ENCODE measurements around the gene ZBP1.

Gene ZBP1

DNA sequence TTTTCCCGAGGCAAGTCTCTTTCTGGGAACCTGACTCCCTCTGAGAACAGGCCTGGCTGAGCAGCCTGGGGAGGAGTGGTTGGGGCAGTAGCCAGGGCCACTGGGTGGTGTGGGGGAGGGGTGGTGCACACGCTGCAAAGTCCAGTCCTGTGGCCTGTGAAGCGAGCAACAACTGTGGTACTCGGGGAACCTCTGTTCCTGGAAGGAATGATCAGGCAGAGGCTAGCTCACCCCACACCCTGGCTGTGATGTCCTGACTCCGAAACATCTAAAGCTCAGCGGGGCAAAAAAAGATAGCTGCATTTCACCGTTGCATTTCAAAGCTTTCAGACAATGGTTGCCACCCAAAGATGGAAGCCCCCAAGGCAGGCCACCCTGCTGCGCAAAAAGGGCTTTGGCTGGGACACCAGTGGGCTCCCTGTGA lies 33.8 kb downstream of the ZBP1 start:
- DNase-seq (ENCODE audit: low spot score), result no peak

DNA sequence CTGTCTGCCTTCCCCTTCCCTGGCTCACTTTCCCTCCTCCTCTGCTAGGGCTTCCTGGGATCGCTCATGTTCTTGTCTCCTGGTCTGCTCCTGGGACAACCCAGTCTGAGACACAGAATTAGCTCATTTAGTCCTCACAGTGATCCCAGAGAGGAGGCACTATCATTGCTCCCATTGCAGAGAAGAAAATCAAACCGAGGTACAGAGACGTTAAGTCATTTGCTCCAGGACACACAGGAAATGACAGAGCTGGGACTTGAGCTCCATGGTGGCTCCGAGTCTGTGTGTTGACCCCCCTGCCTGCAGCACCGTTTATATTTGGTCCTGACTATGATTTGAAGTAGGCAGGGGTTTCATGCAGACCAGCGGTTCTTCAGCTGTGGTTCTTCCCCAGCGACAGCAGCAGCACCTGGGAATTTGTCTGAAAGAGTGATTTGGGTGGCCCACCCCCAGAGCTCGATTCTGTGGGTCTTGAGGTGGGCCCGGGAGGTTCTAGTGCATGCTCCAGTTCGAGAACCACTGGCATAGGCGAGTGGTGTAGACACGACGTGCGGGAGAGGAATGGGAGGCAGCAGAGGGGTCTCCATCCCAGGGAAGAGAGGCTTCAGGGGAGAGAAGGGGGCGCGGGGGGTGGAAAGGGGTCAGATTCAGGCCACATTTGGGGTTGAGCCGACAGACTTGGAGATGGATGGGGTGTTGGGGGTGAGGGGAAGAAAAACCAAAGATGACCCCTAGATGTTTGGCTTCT lies 34.6 kb downstream of the ZBP1 start:
- DNase-seq (ENCODE audit: low spot score), result no peak

DNA sequence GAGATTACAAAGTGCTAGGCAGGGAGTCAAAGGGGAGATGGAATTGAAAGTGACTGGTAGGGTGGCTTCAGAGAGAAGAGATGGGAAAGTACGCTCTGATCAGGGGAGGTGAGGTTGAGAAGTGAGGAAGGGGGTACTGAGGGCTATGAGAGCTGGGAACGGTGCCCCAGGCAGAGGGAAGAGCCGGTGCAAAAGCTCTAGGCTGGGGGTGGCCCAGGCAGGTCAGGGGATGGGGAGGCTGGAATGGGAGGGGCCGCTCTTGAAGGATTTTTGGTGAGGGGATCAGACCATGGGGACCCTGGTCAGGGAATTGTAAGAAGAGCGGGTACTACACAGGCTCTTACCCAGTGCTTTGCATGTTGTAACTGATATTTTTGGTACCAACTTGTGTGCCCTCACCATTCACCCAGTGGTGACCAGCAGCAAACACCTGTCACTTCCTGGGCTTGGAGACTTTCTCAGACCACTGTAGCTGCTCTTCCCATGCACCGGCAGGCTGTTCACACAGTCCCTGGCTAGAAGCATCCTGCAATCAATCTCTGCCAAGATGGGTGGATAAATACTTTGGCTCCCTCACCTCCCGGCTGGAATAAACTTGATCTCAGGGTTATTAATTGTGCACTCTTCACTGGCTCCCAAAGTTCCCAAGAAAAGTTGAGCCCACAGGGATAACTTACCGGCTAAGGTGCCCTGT lies 35.3 kb downstream of the ZBP1 start:
- DNase-seq (ENCODE audit: low spot score), result no peak

DNA sequence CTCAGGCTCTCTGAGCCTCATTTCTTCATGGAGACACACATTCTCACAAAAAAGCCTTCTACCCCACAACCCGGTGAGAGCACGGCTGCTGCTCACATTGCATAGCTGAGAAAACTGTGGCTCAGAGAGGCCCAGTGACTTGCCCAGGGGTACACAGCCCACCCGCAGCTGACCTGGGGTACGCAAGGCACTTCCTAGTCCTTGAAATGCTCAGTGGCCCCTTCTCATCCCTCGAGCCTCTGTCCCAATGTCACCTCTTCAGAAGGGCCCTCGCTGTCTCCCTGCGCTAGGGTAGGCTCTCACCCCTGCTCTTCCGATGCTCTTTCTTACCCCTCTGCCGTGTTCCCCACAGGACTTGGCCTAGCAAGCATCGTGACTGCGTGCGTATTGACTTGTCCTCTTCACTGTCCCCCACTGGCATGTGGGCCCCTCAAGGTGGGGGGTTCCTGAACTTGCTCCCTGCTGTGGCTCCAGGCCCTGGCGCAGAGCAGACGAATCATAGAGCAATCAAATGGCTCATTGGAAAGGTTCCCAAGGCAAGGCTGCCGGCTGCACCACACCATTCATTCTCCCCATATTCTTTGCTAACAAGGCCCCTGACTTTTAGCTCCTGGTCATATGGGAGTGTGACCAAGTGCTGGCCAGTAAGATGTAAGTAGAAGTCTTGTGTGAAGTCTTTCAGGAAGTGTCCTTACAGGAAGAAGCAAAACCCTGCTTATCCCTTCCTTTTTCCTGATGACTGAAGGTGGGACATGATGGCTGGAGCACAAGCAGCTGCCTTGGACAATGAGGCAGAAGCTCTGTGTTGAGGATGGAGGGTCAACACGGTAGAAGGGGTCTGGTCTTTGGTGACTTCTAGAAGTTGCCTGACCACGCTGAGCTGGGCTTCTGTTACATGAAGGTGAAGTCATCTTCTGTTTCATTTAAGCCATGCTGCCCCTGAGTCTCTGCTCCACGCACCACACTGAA lies 36.7 kb downstream of the ZBP1 start:
- DNase-seq (ENCODE audit: low spot score), result no peak

DNA sequence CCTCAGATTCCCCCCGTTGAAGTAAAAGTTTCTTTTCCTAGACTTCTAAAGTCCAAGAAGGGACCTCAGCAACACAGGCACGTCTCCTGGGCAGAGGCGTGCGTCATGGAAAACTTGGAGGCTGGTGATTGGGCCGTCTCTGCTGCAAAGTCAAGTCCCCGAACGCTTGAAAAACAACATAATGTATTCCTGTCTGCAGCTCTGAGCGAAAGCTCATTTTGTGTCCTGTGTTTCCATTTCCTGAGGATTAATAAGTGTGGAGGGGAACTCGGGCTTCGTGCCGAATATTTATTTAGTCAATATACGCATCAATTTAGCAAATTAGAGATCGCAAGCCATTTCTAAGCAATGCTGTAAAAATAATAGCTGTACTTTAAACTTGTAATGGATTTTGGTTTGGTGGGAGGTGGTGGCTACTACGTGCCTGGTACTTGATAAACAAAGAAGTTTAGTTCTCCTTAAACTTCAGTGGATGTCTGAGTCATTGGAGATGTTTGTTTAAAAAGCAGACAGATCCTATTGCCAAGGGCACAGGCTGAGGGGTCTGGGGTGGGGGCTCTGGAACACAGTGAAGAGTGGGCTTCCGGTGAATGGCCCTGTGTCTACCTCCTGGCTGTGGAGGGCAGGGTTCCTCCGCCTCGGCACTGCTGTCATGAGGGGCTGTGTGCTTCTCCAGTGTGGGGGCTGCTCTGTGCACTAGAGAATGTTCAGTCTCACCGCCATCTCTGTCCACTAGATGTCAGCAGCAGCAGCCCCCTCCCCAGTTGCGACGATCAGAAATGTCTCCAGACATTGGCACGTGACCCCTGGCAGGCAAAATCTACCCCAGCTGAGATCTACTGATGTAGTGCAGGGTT lies 37.6 kb downstream of the ZBP1 start:
- peak; percentile 69 for DNase-seq (ENCODE audit: low spot score)

DNA sequence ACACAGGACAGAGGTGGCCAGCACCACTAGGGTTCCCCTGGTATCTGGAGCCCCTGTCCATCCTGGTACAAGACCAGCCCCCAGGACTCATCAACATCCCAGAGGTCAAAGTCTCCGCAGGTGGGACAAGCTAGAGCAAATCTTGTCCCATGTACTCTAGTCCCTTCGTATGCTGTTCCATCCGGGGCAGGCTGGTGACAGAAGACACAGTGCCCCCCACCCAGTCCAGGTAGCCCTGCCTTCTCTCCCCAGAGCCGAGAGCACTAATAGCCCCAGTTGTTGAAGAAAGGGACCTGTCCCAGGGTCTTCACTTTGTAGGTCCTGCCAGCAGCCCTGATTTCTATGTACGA lies 38.2 kb downstream of the ZBP1 start:
- DNase-seq (ENCODE audit: low spot score), result no peak

DNA sequence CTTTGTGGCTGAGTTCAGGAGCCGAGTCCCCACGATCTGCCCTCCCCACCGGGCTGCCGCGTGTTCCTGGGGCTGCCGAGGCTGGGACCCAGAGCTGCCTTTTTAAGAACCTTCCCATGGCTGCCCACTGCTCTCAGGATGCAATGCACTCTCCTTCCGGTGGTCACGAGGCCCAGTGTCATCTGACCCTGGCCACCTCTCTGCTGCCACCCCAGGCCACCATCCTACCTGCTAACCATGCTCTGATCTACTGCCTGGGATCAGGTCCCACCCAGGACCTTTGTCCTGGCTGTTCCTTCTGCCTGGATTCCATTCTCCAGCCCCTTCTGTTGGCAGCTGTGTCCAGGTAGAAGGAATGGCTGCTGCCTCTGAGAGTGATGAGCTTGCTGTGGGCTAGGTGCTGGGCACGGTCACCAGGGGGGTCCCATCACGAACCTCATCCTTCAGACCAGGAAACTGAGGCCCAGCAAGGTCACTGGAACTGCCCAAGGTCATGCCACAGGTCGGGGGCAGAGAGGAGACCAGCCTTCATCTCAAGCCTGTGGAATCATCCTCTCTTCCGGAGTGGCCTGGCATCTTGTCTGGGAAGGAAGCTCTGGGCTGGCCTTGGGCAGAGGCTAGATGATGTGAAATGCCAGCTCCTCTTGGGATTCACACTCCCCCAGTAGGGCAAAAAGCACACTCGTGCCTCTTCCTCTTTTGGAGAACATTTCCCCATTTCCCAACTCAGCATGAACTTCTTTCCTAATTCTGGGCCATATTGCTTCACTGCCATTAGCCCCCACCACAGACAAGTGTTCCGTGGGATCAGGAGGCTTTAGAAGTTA lies 38.8 kb downstream of the ZBP1 start:
- DNase-seq (ENCODE audit: low spot score), result no peak

DNA sequence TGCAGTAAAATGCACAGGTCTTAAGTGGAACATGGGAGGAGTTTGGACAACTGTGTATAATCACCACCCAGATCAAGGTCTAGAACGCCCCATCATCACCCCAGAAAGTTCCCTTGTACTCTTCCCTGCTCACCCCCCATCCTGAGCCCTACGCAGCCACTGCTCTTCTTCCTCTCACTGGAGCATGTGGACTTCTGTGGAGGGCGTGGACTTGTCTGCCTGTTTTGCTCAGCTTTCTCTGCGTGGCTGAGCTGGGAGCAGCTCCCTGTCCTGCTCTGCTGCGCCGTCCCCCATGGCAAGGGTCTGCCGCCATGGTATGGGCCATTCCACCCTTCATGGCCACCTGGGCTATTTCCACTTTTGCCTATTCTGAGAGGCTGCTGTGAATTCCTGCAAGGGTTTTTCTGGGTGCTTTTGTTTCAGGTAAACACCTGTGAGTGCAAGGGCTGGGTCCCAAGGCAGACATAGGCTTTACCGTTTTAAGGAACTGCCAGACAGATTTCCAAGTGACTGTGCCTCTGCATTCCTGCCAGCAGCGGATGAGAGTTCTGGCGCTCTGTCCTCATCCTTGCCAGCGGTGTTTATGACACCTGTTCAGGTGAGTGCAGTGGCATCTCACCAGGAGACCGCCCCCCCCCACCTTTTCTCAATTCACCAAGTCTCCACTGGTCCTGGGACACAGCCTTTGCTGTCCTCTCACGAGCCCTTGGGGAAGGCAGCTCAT lies 39.6 kb downstream of the ZBP1 start:
- no peak for DNase-seq (ENCODE audit: low spot score)

DNA sequence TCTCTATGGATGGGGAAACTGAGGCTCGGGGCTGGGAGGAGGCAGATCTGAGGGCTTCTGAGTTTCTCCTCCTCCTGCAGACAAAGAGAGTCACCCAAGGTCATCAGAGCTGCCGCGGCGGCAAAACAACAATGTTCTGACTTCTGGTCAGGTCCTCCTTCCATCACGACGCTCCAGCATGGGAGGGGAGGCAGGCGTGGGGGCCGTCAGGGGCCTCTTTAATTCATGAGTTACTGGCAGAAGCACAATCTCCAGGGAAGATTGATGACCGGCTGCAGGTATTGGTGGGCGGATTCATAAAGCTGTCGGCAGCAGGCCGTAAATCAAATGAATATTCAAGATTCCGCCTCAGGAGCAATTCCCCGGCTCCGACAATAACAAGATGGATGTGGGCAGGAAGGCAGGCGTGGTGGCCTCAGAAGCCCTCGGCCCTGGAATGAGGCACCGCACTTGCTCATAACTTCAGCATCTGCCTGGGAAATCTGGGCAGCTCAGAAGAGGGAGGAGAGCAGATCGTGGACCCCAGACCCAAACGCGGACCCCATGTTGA lies 40.3 kb downstream of the ZBP1 start:
- no peak for DNase-seq (ENCODE audit: low spot score)

DNA sequence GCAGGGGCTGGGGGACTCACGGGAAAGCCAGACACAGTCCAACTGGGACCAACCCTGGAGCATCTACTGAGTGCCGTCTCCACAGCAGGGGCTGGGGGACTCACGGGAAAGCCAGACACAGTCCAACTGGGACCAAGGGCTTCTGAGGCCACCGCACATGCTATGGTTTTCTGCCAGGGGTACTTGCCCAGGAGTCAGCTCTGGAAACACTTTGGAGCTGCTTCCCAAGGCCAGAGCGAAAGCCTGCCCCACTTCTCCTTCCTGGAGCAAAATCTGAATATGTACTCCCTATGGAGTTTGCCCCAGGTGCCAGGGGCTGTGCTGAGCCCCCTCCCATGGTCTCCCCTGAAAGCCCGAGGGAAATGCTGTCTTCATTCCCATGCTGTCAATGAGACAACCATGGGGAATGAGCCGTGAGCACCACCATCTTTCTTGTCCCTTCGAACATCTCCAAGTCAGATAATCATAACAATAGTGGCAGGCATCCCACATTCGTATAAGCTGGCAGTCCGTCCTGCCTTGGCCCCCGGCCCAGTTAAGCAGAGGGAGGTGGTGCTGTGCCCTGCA lies 40.8 kb downstream of the ZBP1 start:
- no peak for DNase-seq (ENCODE audit: low spot score)

DNA sequence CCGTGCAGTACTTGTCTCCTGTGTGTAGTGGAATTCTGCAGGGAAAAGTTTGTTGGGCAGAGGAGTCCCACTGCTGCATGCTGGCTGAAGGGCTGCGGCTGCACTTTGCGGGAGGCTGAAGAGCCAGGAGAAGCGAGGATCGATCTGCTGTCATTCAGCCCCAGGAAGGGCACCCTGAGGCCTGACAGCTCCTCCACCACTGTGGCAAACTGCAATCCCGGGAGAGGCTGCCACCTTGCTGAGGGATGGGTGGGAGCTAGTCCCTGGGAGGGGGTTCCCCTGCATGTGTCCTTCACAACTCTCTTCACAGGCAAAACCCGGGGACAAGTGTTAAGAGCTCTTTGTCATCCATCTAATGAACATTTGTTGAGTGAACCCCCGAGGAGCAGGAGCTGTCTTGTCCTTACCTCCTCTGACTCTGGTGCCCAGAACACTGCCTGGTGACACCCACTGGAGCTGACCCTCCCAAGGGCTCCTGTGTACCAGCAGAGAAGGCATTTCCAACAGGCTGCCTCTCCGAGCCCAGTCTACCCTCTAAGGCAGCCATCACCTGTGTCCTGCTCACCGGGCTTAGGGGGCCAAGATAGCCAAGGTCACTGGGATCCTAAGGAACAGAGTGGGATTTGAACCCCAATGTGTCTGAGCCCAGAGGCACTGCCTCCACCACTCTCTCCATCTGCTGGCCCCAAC lies 41.6 kb downstream of the ZBP1 start:
- no peak for DNase-seq (ENCODE audit: low spot score)

DNA sequence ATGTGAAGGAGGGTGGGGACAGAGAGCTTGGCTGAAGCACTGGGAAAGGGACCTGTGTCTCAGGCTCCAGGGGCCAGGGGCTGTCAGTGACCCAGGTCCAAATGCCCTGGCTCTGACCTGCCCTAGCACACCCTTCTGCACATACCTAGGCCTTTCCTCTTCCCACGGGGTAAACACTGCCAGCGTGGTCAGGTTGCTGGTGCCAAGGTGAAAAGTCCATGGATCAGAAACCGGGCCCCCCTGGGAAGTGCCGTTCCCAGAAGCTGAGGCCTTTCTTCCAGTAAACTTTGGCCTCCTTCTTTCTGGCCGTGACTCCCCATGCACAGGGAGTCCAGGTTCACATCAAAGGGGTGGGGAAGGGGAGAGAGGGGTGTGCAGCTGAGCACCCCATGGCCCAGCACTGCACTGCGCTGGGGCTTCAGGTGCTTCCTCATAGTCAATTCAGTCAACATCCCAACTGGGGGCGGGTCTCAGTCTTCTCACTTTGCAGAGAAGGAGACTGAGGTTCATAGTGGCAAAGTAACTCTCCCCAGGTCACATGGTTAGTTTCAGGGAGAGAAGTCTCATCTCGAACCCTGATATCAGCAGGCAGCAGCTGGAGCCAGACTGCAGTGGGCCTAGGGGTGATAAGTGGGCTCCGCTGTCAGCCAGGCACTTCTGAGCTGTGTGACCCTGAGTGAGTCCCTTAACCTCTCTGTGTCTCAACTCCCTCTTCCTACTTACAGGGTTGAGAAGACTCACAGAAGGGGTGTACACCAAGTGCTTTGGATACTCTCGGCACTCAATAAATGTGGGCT lies 42.3 kb downstream of the ZBP1 start:
- DNase-seq (ENCODE audit: low spot score), result no peak

DNA sequence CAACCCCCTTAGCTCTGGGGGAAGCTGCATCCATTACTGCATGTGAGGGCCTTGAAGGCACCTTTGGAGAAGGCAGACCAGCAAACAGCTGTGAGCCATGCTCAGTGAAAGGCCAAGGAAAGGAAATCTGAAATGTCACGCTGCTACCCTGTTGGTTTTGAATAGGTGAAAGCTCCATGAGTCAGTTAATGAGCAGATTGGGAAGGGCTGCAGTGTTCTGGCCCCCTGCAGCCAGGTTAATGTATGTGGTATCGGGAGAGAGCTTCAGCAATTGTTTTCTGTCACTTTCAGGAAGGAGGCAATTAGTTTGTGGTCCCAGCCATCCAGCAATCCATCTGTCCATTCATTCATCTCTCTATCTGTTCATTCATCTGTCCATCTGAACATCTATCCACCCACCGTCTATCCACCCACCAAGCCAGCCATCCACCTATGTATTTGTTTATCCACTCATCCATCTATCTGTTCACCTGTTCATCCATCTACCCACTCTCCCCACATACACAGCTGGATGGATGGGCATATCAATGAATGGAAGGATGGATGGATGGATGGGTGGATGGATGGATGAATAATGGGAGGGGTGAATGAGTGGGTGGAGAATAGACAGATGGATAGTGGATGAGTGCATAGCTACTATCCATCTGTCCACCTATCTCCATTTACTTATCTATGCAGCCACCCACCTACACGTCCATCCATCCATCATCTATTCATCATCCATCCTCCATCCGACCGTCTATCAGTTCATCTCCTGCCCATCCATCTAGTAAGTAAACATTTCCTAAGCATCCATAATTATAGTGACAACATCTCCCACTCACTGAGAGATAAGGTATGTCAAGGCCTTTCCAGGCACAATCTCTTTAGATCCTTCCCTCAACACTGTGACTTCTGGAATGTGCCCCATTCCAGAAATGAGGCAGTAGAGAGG lies 43.3 kb downstream of the ZBP1 start:
- no peak for DNase-seq (ENCODE audit: low spot score)

DNA sequence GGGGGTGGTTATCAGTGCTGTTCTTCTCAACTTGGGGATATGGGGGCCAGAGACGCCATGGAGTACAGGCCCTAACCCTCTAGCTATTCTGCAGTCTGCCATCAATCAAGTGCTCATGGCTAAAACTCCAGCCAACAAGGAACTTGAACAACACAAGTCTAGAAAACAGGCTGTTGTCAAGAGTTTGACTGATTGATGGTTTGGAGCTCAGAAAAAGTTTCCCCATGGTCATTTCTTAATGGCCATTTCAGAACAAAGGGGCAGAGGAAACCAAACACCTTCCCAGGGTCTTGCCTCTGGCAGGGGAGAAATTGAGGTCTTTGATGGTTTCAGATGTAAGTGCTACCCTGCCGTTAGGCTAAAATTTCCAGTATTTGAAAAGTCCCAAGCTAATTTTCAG lies 44.2 kb downstream of the ZBP1 start:
- no peak for DNase-seq (ENCODE audit: low spot score)

DNA sequence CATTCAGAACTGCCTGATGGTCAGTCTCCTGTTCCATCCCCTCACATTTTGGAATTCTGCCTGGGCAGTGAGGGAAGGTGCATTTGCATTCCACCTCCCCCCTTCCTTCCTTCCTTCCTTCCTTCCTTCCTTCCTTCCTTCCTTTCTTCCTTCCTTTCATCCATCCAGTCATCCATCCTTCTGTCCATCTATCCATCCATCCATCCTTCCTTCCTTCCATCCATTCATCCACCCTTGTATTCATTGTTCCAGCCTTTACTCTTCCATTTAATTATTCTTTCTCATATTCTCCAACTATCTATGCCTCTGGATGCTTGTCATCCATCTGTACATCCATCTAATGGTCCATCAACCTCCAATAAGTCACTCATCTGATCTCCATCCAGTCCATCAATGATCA lies 45.3 kb downstream of the ZBP1 start:
- DNase-seq (ENCODE audit: low spot score), result no peak

DNA sequence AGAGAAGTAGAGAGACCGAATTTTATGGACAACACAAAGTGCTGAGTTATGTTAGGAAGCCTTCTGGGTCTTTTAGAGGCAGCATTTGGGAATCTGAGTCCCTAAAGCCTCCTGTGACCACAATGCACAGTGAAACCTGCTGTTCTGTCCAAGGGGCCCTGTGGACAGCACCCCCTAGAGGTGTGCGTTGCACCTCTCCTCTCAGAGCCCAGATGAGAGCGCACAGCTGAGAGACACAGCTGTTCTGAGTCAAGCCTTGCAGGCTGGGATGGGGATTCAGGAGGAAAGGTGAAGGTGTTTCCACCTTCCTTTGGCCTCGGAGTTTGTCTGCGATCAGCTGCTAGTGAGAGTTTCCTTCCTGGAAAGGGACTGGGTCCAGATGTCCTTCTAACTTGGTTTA lies 46.3 kb downstream of the ZBP1 start:
- no peak for DNase-seq (ENCODE audit: low spot score)

DNA sequence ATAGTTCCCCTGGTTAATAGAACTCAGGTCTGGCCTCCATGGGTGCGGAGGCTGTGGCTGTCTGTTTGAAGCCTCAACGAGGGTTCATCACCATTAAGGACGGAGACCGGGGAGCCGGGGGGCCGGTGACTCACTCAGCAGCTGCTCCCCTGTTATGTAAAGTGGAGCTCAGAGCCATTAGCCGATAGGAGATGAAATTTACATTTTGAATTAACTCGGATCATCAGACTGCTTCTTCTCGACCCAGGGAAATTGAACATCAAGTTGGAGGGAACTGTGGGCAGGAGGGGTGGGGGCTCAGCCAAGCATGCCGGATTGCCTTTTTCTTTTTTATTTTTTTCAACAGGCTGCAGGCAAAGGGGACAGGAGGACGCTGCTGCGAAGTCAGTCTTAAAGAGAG lies 47.0 kb downstream of the ZBP1 start:
- DNase-seq (ENCODE audit: low spot score), result no peak
